GM23338 (cell line): ENCODE measurements around the gene JAZF1. TPM values are rescaled to one million over a fixed set of nuclear protein-coding genes. Genes with fewer than 3 reads are reported as not detected.

ENCODE experiments used
- ATAC-seq: fragments of 200-7000 bp; cut with Tn5 transposase; 3 replicates; pipeline ENCODE4 v1.9.1; 2020
- DNase-seq: peaks from one replicate; pipeline ENCODE4 v3.0.0-alpha.2; 2015; ENCODE audit warnings: low spot score
- H2AFZ ChIP-seq: fragments of 200-600 bp; sonication (generic); 2 replicates; pipeline ENCODE4 v1.8.0; 2016; ENCODE audit warnings: antibody characterized with exemption, mild to moderate bottlenecking, moderate library complexity
- H3F3A ChIP-seq: fragments of 200-600 bp; sonication (generic); replicated peaks from 2 replicates; pipeline ENCODE4 v1.8.0; 2017; ENCODE audit warnings: antibody characterized with exemption, mixed run types, low read depth
- H3K27ac ChIP-seq: fragments of 200-600 bp; sonication (generic); 2 replicates; pipeline ENCODE4 v1.6.1; 2016; ENCODE audit warnings: low read depth
- H3K27me3 ChIP-seq: fragments of 200-600 bp; sonication (generic); 2 replicates; pipeline ENCODE4 v1.8.0; 2016; ENCODE audit warnings: mild to moderate bottlenecking, mixed run types, moderate library complexity; ENCODE audit not compliant: insufficient read depth
- H3K36me3 ChIP-seq: fragments of 200-600 bp; sonication (generic); 2 replicates; pipeline ENCODE4 v1.8.0; 2016; ENCODE audit warnings: mild to moderate bottlenecking; ENCODE audit not compliant: insufficient read depth
- H3K4me1 ChIP-seq: fragments of 200-600 bp; sonication (generic); 2 replicates; pipeline ENCODE4 v1.8.0; 2016; ENCODE audit warnings: mild to moderate bottlenecking, moderate library complexity; ENCODE audit not compliant: insufficient read depth
- H3K4me2 ChIP-seq: fragments of 200-600 bp; sonication (generic); 2 replicates; pipeline ENCODE4 v1.7.1; 2017; ENCODE audit warnings: mixed run types
- H3K4me3 ChIP-seq: fragments of 200-600 bp; sonication (generic); 2 replicates; pipeline ENCODE4 v1.6.1; 2016; ENCODE audit warnings: mixed run types
- H3K79me2 ChIP-seq: fragments of 200-600 bp; sonication (generic); replicated peaks from 2 replicates; pipeline ENCODE4 v1.8.0; 2017; ENCODE audit warnings: mild to moderate bottlenecking; ENCODE audit not compliant: insufficient read depth
- H3K9me2 ChIP-seq: fragments of 200-600 bp; sonication (generic); 2 replicates; pipeline ENCODE4 v1.8.0; 2017; ENCODE audit not compliant: insufficient read depth
- H4K20me1 ChIP-seq: fragments of 200-600 bp; sonication (generic); replicated peaks from 2 replicates; pipeline ENCODE4 v1.8.0; 2017; ENCODE audit warnings: mild to moderate bottlenecking; ENCODE audit not compliant: insufficient read depth
- H3K27ac Mint-ChIP-seq: 2 replicates; pipeline ENCODE4 v1.8.0; 2020; ENCODE audit warnings: inconsistent platforms, mild to moderate bottlenecking, moderate library complexity, mixed read lengths
- H3K27me3 Mint-ChIP-seq: 3 replicates; pipeline ENCODE4 v1.8.0; 2022; ENCODE audit warnings: low read depth, mild to moderate bottlenecking, moderate library complexity, mixed read lengths, inconsistent platforms; ENCODE audit not compliant: insufficient read depth, poor library complexity
- H3K36me3 Mint-ChIP-seq: 3 replicates; pipeline ENCODE4 v1.8.0; 2021; ENCODE audit warnings: low read depth, mild to moderate bottlenecking, inconsistent platforms, moderate library complexity, mixed read lengths
- H3K4me1 Mint-ChIP-seq: 3 replicates; pipeline ENCODE4 v1.8.0; 2020; ENCODE audit warnings: mild to moderate bottlenecking, inconsistent platforms, mixed read lengths
- H3K4me3 Mint-ChIP-seq: 3 replicates; pipeline ENCODE4 v1.8.0; 2021; ENCODE audit warnings: moderate library complexity, mild to moderate bottlenecking, inconsistent platforms, mixed read lengths
- H3K9me3 Mint-ChIP-seq: 3 replicates; pipeline ENCODE4 v1.8.0; 2020; ENCODE audit warnings: moderate library complexity, mild to moderate bottlenecking, inconsistent platforms, mixed read lengths
- CREB1 ChIP-seq: fragments of 250-450 bp; sonication (Bioruptor Pico); IDR thresholded peaks from 2 replicates; pipeline ENCODE4 v1.5.0; 2020; ENCODE audit warnings: low read depth, mild to moderate bottlenecking, moderate library complexity
- EZH2phosphoT487 ChIP-seq: fragments of 200-600 bp; sonication (generic); IDR thresholded peaks from one replicate; pipeline ENCODE4 v1.8.1; 2018; ENCODE audit warnings: antibody characterized with exemption; ENCODE audit not compliant: unreplicated experiment
- NANOG ChIP-seq: IDR thresholded peaks from 2 replicates; pipeline ENCODE4 v1.6.1; 2016; ENCODE audit warnings: antibody characterized with exemption, borderline replicate concordance
- POLR2AphosphoS5 ChIP-seq: IDR thresholded peaks from 2 replicates; pipeline ENCODE4 v1.6.1; 2016; ENCODE audit warnings: antibody characterized with exemption, low read depth
- ZNF114 ChIP-seq: fragments of 250-450 bp; sonication (Bioruptor Pico); IDR thresholded peaks from 2 replicates; pipeline ENCODE4 v1.5.0; 2020; ENCODE audit warnings: mild to moderate bottlenecking, moderate library complexity
- ZNF331 ChIP-seq: fragments of 250-450 bp; sonication (Bioruptor Pico); IDR thresholded peaks from 2 replicates; pipeline ENCODE4 v1.5.0; 2020; ENCODE audit warnings: low read depth, mild to moderate bottlenecking, moderate library complexity
- polyA plus RNA-seq: library from polyadenylated mRNA; unstranded; fragments of >200 nt; fragmentation: Nextera tagmentation; extraction: Ambion mirVana; gene quantifications from 2 replicates; pipeline ENCODE4 v1.2.1, GENCODE V29; 2016
- total RNA-seq: library from RNA; depleted of rRNA; stranded (reverse); fragments of >200 nt; shearing (Covaris generic); gene quantifications from 2 replicates; pipeline ENCODE4 v1.2.3, GENCODE V29; 2014
- TF ChIP-seq, protein P1 (sequence below): fragments of 250-450 bp; sonication (Bioruptor Pico); IDR thresholded peaks from 2 replicates; pipeline ENCODE4 v1.5.0; 2020; ENCODE audit warnings: mild to moderate bottlenecking, moderate library complexity

JAZF1 gene
- total and polyA plus RNA-seq, 2 experiments from 2014 or later = 12.2 to 22.2 TPM

DNA sequence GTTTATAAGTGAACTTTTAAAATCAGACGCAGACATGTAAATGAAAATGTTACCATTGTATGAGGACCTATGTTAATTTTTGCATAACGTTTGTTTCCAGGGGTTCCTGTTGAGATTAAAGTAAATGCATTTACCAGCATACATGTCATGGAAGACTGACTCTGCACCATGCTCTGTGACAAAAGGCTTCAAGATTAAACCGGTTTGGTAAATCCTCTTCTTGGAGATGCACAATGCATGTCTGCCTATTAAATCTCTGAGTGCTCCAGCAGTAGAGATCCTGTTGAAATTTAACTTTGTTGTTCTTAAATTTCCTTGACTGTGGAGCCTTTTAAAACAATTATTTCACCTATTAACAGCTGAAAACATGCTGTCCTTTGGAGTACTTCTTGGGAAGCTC lies 36.5 kb upstream of the JAZF1 start:
- no peak for ATAC-seq
- TF ChIP-seq CREB1 (CRISPR knock-in tag) (no peak), NANOG (no peak), ZNF331 (no peak), ZNF114 (CRISPR knock-in tag) (no peak)
- Histone ChIP-seq H4K20me1 (no peaks in the 10 kb centered on the region), H3K27ac (no peak overlapping the region), H3K4me3 (no peak overlapping the region), H3K27me3 (no peaks in the 10 kb centered on the region), H3K79me2 (no peaks in the 10 kb centered on the region), H3K4me2 (no peak overlapping the region), H2AFZ (no peak overlapping the region), H3K36me3 (no peaks in the 10 kb centered on the region), H3F3A (no peaks in the 10 kb centered on the region), H3K9me2 (no peaks in the 10 kb centered on the region), H3K4me1 (peaks cover 12% of the 10 kb centered on the region; the same call in 1 of the 2 replicates)
- Mint-ChIP-seq H3K9me3 (no peaks in the 10 kb centered on the region; the same call in 2 of the 3 replicates), H3K4me1 (0 out of 3 replicates have a peak, but pooled peaks cover 3% of the 10 kb centered on the region), H3K36me3 (no peaks in the 10 kb centered on the region), H3K27ac (no peak overlapping the region), H3K4me3 (no peak overlapping the region), H3K27me3 (no peaks in the 10 kb centered on the region)
- DNase-seq = no peak

- Histone ChIP-seq H3K27me3 (no peaks in the 10 kb centered on the region), H3K4me1 (no peaks in the 10 kb centered on the region; the same call in 1 of the 2 replicates), H2AFZ (no peak overlapping the region; the same call in 1 of the 2 replicates), H3F3A (no peaks in the 10 kb centered on the region), H4K20me1 (no peaks in the 10 kb centered on the region), H3K27ac (no peak overlapping the region), H3K4me3 (no peak overlapping the region), H3K36me3 (no peaks in the 10 kb centered on the region), H3K4me2 (no peak overlapping the region), H3K79me2 (no peaks in the 10 kb centered on the region), H3K9me2 (peaks cover 3% of the 10 kb centered on the region; the same call in 1 of the 2 replicates)
- peaks cover 5% of the 10 kb centered on the region for H3K4me1 Mint-ChIP-seq
- H3K36me3 Mint-ChIP-seq = no peaks in the 10 kb centered on the region
- H3K4me3 Mint-ChIP-seq = no peak overlapping the region
- ATAC-seq (no peak), DNase-seq (no peak)
- TF ChIP-seq POLR2AphosphoS5 = no peak
- TF ChIP-seq, protein P1, sequence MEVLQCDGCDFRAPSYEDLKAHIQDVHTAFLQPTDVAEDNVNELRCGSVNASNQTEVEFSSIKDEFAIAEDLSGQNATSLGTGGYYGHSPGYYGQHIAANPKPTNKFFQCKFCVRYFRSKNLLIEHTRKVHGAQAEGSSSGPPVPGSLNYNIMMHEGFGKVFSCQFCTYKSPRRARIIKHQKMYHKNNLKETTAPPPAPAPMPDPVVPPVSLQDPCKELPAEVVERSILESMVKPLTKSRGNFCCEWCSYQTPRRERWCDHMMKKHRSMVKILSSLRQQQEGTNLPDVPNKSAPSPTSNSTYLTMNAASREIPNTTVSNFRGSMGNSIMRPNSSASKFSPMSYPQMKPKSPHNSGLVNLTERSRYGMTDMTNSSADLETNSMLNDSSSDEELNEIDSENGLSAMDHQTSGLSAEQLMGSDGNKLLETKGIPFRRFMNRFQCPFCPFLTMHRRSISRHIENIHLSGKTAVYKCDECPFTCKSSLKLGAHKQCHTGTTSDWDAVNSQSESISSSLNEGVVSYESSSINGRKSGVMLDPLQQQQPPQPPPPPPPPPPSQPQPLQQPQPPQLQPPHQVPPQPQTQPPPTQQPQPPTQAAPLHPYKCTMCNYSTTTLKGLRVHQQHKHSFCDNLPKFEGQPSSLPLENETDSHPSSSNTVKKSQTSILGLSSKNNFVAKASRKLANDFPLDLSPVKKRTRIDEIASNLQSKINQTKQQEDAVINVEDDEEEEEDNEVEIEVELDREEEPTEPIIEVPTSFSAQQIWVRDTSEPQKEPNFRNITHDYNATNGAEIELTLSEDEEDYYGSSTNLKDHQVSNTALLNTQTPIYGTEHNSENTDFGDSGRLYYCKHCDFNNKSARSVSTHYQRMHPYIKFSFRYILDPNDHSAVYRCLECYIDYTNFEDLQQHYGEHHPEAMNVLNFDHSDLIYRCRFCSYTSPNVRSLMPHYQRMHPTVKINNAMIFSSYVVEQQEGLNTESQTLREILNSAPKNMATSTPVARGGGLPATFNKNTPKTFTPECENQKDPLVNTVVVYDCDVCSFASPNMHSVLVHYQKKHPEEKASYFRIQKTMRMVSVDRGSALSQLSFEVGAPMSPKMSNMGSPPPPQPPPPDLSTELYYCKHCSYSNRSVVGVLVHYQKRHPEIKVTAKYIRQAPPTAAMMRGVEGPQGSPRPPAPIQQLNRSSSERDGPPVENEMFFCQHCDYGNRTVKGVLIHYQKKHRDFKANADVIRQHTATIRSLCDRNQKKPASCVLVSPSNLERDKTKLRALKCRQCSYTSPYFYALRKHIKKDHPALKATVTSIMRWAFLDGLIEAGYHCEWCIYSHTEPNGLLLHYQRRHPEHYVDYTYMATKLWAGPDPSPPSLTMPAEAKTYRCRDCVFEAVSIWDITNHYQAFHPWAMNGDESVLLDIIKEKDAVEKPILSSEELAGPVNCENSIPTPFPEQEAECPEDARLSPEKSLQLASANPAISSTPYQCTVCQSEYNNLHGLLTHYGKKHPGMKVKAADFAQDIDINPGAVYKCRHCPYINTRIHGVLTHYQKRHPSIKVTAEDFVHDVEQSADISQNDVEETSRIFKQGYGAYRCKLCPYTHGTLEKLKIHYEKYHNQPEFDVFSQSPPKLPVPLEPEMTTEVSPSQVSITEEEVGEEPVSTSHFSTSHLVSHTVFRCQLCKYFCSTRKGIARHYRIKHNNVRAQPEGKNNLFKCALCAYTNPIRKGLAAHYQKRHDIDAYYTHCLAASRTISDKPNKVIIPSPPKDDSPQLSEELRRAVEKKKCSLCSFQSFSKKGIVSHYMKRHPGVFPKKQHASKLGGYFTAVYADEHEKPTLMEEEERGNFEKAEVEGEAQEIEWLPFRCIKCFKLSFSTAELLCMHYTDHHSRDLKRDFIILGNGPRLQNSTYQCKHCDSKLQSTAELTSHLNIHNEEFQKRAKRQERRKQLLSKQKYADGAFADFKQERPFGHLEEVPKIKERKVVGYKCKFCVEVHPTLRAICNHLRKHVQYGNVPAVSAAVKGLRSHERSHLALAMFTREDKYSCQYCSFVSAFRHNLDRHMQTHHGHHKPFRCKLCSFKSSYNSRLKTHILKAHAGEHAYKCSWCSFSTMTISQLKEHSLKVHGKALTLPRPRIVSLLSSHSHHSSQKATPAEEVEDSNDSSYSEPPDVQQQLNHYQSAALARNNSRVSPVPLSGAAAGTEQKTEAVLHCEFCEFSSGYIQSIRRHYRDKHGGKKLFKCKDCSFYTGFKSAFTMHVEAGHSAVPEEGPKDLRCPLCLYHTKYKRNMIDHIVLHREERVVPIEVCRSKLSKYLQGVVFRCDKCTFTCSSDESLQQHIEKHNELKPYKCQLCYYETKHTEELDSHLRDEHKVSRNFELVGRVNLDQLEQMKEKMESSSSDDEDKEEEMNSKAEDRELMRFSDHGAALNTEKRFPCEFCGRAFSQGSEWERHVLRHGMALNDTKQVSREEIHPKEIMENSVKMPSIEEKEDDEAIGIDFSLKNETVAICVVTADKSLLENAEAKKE (CRISPR knock-in tag) = no peak
- TF ChIP-seq EZH2phosphoT487 = no peak
- TF ChIP-seq NANOG = no peak
- no peak overlapping the region for H3K27ac Mint-ChIP-seq
- no peaks in the 10 kb centered on the region for H3K9me3 Mint-ChIP-seq
- peaks cover 3% of the 10 kb centered on the region for H3K27me3 Mint-ChIP-seq
These were observed 30.4 kb upstream of the JAZF1 start for GRCh38 chr7:28211006-28211405.
